ENCODE data around the gene AACS. TPM values are rescaled to one million over a fixed set of nuclear protein-coding genes. Genes with fewer than 3 reads are reported as not detected.
A peak's percentile ranks its signal among the peaks of the same experiment; 100 is the strongest.

AACS gene
- total and polyA plus RNA-seq, 10 donors: 5.1 to 18.9 (median 11.4) TPM

GRCh38 chr12:125032466-125033152, 32.6 kb upstream of the AACS start:
- peaks cover 0 to 13% (median 5%) of the 10 kb centered on the region in 8 donors for H3K9me3 ChIP-seq
- intact Hi-C loops (cut with DNase I; ENCODE audit: low total_unique reads): no loop called here
- no peak for DNase-seq
- H3K27me3 ChIP-seq (replicated peaks in 1 of 7): no peaks in the 10 kb centered on the region
- no peak overlapping the region for H3K27ac ChIP-seq
- WGBS, 5 donors: 91 to 96% (median 94%) methylated on average over 19 of the region's 19 CpGs
- H3K4me1 ChIP-seq: no peaks in the 10 kb centered on the region
- H3K36me3 ChIP-seq: peaks cover 0 to 1% (median 0%) of the 10 kb centered on the region in 6 donors
- H3K4me3 ChIP-seq: no peak overlapping the region
- TF ChIP-seq POLR2AphosphoS5 (IDR thresholded peaks at IDR 0.05): no peak
- TF ChIP-seq CTCF (IDR thresholded peaks at IDR 0.05 in 8 of 11, conservative IDR thresholded peaks at IDR 0.05 in 3 of 11): no peak
- no peak for TF ChIP-seq POLR2A (IDR thresholded peaks at IDR 0.05)

GRCh38 chr12:125033288-125033687, 31.9 kb upstream of the AACS start:
- H3K4me1 ChIP-seq: no peaks in the 10 kb centered on the region
- H3K9me3 ChIP-seq: peaks cover 0 to 13% (median 5%) of the 10 kb centered on the region in 8 donors
- TF ChIP-seq POLR2A (IDR thresholded peaks at IDR 0.05) (no peak), CTCF (IDR thresholded peaks at IDR 0.05 in 8 of 11, conservative IDR thresholded peaks at IDR 0.05 in 3 of 11) (no peak), POLR2AphosphoS5 (IDR thresholded peaks at IDR 0.05) (no peak)
- no peaks in the 10 kb centered on the region for H3K27me3 ChIP-seq (replicated peaks in 1 of 7)
- 87 to 93% (median 90%) methylated on average over 9 of the region's 9 CpGs for WGBS, 5 donors
- intact Hi-C loops (cut with DNase I; ENCODE audit: low total_unique reads): no loop called here
- no peaks in the 10 kb centered on the region for H3K36me3 ChIP-seq
- no peak overlapping the region for H3K4me3 ChIP-seq
- H3K27ac ChIP-seq: no peak overlapping the region
- DNase-seq: no peak

- Histone ChIP-seq H3K36me3 (no peaks in the 10 kb centered on the region), H3K4me1 (no peaks in the 10 kb centered on the region), H3K9me3 (peaks cover 0 to 13% (median 5%) of the 10 kb centered on the region in 8 donors), H3K27me3 (replicated peaks in 1 of 7) (no peaks in the 10 kb centered on the region), H3K4me3 (no peak overlapping the region), H3K27ac (no peak overlapping the region)
- intact Hi-C loops (cut with DNase I; ENCODE audit: low total_unique reads): no loop called here
- TF ChIP-seq POLR2A (IDR thresholded peaks at IDR 0.05) (no peak), CTCF (IDR thresholded peaks at IDR 0.05 in 8 of 11, conservative IDR thresholded peaks at IDR 0.05 in 3 of 11) (no peak), POLR2AphosphoS5 (IDR thresholded peaks at IDR 0.05) (no peak)
- DNase-seq: no peak
- WGBS, 5 donors: 75 to 83% (median 83%) methylated on average over 6 of the region's 6 CpGs
These were observed 26.1 kb upstream of the AACS start for GRCh38 chr12:125038976-125039625.

- peaks cover 0 to 15% (median 10%) of the 10 kb centered on the region in 6 donors for H3K4me1 ChIP-seq
- WGBS, 5 donors: 47 to 54% (median 53%) methylated on average over 15 of the region's 15 CpGs
- H3K27ac ChIP-seq: peak overlapping the region in 6 of 8 donors; percentile 11 to 73 (median 60)
- H3K9me3 ChIP-seq: no peaks in the 10 kb centered on the region
- no peak for TF ChIP-seq CTCF (IDR thresholded peaks at IDR 0.05 in 8 of 11, conservative IDR thresholded peaks at IDR 0.05 in 3 of 11)
- no peak for TF ChIP-seq POLR2AphosphoS5 (IDR thresholded peaks at IDR 0.05)
- TF ChIP-seq POLR2A (IDR thresholded peaks at IDR 0.05): no peak
- no peaks in the 10 kb centered on the region for H3K36me3 ChIP-seq
- peak overlapping the region; percentile 42 to 80 (median 57) for H3K4me3 ChIP-seq
- H3K27me3 ChIP-seq (replicated peaks in 1 of 7): no peaks in the 10 kb centered on the region
- DNase-seq: peak; percentile 75
- intact Hi-C loops (cut with DNase I; ENCODE audit: low total_unique reads): no loop called here
These were observed 16.2 kb upstream of the AACS start for GRCh38 chr12:125049093-125049458.

All from spleen (tissue), 11 donors.